HCT116 (cell line): ENCODE data around the gene TCEAL4.

Source experiments
- ATF3 ChIP-seq: IDR thresholded peaks from 2 replicates; pipeline ENCODE4 v1.6.1; 2012
- CBX3 ChIP-seq: IDR thresholded peaks from 2 replicates; pipeline ENCODE4 v1.6.1; 2012; ENCODE audit warnings: low read depth
- ELF1 ChIP-seq: IDR thresholded peaks from 2 replicates; pipeline ENCODE4 v1.6.1; 2012; ENCODE audit warnings: low read depth, borderline replicate concordance
- SP1 ChIP-seq: IDR thresholded peaks from 2 replicates; pipeline ENCODE4 v1.6.1; 2012; ENCODE audit warnings: low read depth
- SRF ChIP-seq: IDR thresholded peaks from 2 replicates; pipeline ENCODE4 v1.6.1; 2012; ENCODE audit warnings: low read depth
- YY1 ChIP-seq: IDR thresholded peaks from 2 replicates; pipeline ENCODE4 v1.6.1; 2011; ENCODE audit warnings: low read length, low read depth, moderate library complexity, mild to moderate bottlenecking; ENCODE audit not compliant: insufficient replicate concordance; ENCODE audit errors: extremely low read depth
- TF ChIP-seq, protein P1 (sequence below), 3 experiments: fragments of 200-600 bp in 1 of 3; sonication (generic) in 1 of 3; IDR thresholded peaks in 2 of 3; conservative IDR thresholded peaks in 1 of 3; 2 replicates each; pipeline ENCODE4 v1.5.1; 2012 to 2017; ENCODE audit warnings: low read depth in 2 of 3, low read length in 2 of 3, antibody characterized with exemption in 1 of 3, borderline replicate concordance in 1 of 3, control low read depth in 1 of 3, mild to moderate bottlenecking in 1 of 3, mixed read lengths in 1 of 3, mixed run types in 1 of 3, moderate library complexity in 1 of 3; ENCODE audit not compliant: insufficient read depth in 1 of 3

- TF ChIP-seq, protein P1, sequence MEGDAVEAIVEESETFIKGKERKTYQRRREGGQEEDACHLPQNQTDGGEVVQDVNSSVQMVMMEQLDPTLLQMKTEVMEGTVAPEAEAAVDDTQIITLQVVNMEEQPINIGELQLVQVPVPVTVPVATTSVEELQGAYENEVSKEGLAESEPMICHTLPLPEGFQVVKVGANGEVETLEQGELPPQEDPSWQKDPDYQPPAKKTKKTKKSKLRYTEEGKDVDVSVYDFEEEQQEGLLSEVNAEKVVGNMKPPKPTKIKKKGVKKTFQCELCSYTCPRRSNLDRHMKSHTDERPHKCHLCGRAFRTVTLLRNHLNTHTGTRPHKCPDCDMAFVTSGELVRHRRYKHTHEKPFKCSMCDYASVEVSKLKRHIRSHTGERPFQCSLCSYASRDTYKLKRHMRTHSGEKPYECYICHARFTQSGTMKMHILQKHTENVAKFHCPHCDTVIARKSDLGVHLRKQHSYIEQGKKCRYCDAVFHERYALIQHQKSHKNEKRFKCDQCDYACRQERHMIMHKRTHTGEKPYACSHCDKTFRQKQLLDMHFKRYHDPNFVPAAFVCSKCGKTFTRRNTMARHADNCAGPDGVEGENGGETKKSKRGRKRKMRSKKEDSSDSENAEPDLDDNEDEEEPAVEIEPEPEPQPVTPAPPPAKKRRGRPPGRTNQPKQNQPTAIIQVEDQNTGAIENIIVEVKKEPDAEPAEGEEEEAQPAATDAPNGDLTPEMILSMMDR (IDR thresholded peaks at IDR 0.05 in 2 of 3, conservative IDR thresholded peaks at IDR 0.05 in 1 of 3; ENCODE audit: borderline replicate concordance in 1 of 3, insufficient read depth in 1 of 3, low read depth in 2 of 3, low read length in 2 of 3), result no peak
- TF ChIP-seq ATF3 (no peak), CBX3 (no peak), SRF (no peak), SP1 (no peak), YY1 (no peak), ELF1 (no peak)
Measured at GRCh38 chrX:103536732-103537131, 48.6 kb upstream of the TCEAL4 start.
